DOHH2 (cell line): ENCODE data around the gene ADPRH.

Experiments used
- H3F3A ChIP-seq: fragments of 200-600 bp; sonication (generic), shearing (Covaris generic); 2 replicates; pipeline ENCODE4 v1.6.0; 2016; ENCODE audit warnings: antibody characterized with exemption, mild to moderate bottlenecking; ENCODE audit not compliant: control insufficient read depth, insufficient read depth
- H3K27ac ChIP-seq: fragments of 200-600 bp; sonication (generic); 2 replicates; pipeline ENCODE4 v1.5.1; 2014; ENCODE audit warnings: low read depth, mild to moderate bottlenecking, low read length, moderate library complexity
- H3K27me3 ChIP-seq: fragments of 200-600 bp; sonication (generic); 2 replicates; pipeline ENCODE4 v1.6.1; 2014; ENCODE audit warnings: mild to moderate bottlenecking, low read length, mixed read lengths; ENCODE audit not compliant: control insufficient read depth
- H3K36me3 ChIP-seq: fragments of 200-600 bp; sonication (generic); 2 replicates; pipeline ENCODE4 v1.6.1; 2014; ENCODE audit warnings: mild to moderate bottlenecking, low read length, moderate library complexity, mixed read lengths; ENCODE audit not compliant: control insufficient read depth
- H3K4me1 ChIP-seq: fragments of 200-600 bp; sonication (generic); 2 replicates; pipeline ENCODE4 v1.6.1; 2014; ENCODE audit warnings: mild to moderate bottlenecking, low read length, mixed read lengths; ENCODE audit not compliant: control insufficient read depth
- H3K4me2 ChIP-seq: fragments of 200-600 bp; sonication (generic); 2 replicates; pipeline ENCODE4 v1.6.0; 2014; ENCODE audit warnings: mild to moderate bottlenecking, low read length, moderate library complexity
- H3K4me3 ChIP-seq: fragments of 200-600 bp; sonication (generic); 2 replicates; pipeline ENCODE4 v1.5.1; 2014; ENCODE audit warnings: mild to moderate bottlenecking, low read length, mixed read lengths
- H3K79me2 ChIP-seq: fragments of 200-600 bp; sonication (generic); 2 replicates; pipeline ENCODE4 v1.6.1; 2014; ENCODE audit warnings: mild to moderate bottlenecking, low read length, mixed read lengths; ENCODE audit not compliant: control insufficient read depth
- H3K9me2 ChIP-seq: fragments of 200-600 bp; sonication (generic); replicated peaks from 2 replicates; pipeline ENCODE4 v1.6.1; 2014; ENCODE audit warnings: mild to moderate bottlenecking, low read length, mixed read lengths; ENCODE audit not compliant: control insufficient read depth
- H3K9me3 ChIP-seq: fragments of 200-600 bp; sonication (generic); 2 replicates; pipeline ENCODE4 v1.6.1; 2014; ENCODE audit warnings: antibody characterized with exemption, low read length, mixed read lengths; ENCODE audit not compliant: control insufficient read depth, insufficient read depth
- H4K20me1 ChIP-seq: fragments of 200-600 bp; sonication (generic); 2 replicates; pipeline ENCODE4 v1.6.0; 2014; ENCODE audit warnings: low read depth, mild to moderate bottlenecking, antibody characterized with exemption, low read length, moderate library complexity; ENCODE audit not compliant: control insufficient read depth, insufficient read depth
- CTCF ChIP-seq: fragments of 200-600 bp; sonication (generic); IDR thresholded peaks from one replicate; pipeline ENCODE4 v1.5.1; 2014; ENCODE audit warnings: antibody characterized with exemption, mild to moderate bottlenecking, low read depth, low read length; ENCODE audit not compliant: poor library complexity, severe bottlenecking
- EZH2phosphoT487 ChIP-seq: fragments of 200-600 bp; sonication (generic); IDR thresholded peaks from 2 replicates; pipeline ENCODE4 v1.6.1; 2017; ENCODE audit warnings: borderline replicate concordance, mild to moderate bottlenecking, antibody characterized with exemption, low read length, moderate library complexity, mixed read lengths

Gene ADPRH

DNA sequence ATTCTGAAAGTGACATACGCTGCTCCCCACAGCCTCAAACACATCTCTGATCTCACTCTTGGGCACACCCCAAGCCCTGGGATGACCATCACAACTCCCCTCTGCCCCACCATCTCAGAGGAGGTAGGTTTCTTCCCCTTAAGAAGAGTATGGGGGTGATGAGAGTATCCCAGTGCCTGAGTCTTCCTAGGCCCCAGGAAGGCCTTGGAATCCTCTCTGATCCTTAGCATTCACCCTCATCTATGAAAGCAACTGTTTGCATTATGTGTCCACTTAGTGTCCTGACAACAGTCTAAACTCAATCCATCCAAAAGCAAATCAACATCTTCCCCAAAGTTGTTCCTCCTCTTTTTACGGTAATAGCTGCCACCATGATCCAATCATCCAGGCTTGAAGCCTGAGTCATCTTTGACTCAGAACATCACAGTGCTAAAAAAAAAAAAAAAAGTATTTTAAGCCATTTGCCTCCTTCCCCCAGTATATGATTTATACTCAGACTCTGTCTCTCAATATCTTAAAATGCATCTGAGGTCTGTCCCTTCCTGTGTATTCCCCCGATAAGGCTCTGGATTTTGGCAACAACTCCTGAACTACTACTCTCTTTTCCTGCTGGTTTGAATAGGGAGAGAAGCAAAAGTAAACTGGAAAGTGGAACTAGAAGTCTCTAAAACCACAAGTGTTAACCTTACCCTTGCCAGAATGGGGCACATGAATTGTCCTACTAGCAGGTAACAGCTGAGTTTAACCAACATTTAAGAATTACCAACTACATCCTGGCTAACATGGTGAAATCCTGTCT, 58.6 kb downstream of the ADPRH start:
- 0 out of 2 replicates have a peak, but pooled peaks cover under 1% of the 10 kb centered on the region for H3K27me3 ChIP-seq
- H3K36me3 ChIP-seq = no peaks in the 10 kb centered on the region
- H3K4me1 ChIP-seq = peaks cover 13% of the 10 kb centered on the region
- H3K79me2 ChIP-seq = no peaks in the 10 kb centered on the region
- H4K20me1 ChIP-seq = no peaks in the 10 kb centered on the region
- TF ChIP-seq EZH2phosphoT487 = no peak
- TF ChIP-seq CTCF = no peak
- H3K27ac ChIP-seq = no peak overlapping the region
- H3K4me3 ChIP-seq = no peak overlapping the region
- no peaks in the 10 kb centered on the region for H3K9me3 ChIP-seq
- no peaks in the 10 kb centered on the region for H3F3A ChIP-seq
- H3K4me2 ChIP-seq = no peak overlapping the region
- H3K9me2 ChIP-seq = no peaks in the 10 kb centered on the region
